T-helper 17 cell (primary cell): ENCODE data around the gene TMC7. TPM values are rescaled to one million over a fixed set of nuclear protein-coding genes. Genes with fewer than 3 reads are reported as not detected.

Experiments
- ATAC-seq: fragments of 150-1000 bp; cut with Tn5 transposase; 2 replicates; pipeline ENCODE4 v1.10.0; 2021; ENCODE audit warnings: mild to moderate bottlenecking, moderate library complexity
- DNase-seq, 3 donors: peaks; one replicate each; pipeline versions ENCODE4 v3.0.0 to v3.0.0-alpha.2; 2020 to 2021
- H3K9me3 ChIP-seq: one replicate; pipeline ENCODE4 v1.7.0; 2013; ENCODE audit warnings: low read length, mild to moderate bottlenecking; ENCODE audit not compliant: control insufficient read depth, poor library complexity, severe bottlenecking
- H3K27ac Mint-ChIP-seq: one replicate; pipeline ENCODE4 v1.8.0; 2022; ENCODE audit warnings: mild to moderate bottlenecking, moderate library complexity, mixed read lengths
- H3K27me3 Mint-ChIP-seq: one replicate; pipeline ENCODE4 v1.8.0; 2022; ENCODE audit warnings: mixed read lengths
- H3K36me3 Mint-ChIP-seq: one replicate; pipeline ENCODE4 v1.8.0; 2022; ENCODE audit warnings: low read depth, mixed read lengths
- H3K4me1 Mint-ChIP-seq: one replicate; pipeline ENCODE4 v1.8.0; 2022; ENCODE audit warnings: mild to moderate bottlenecking, mixed read lengths
- H3K4me3 Mint-ChIP-seq: one replicate; pipeline ENCODE4 v1.8.0; 2022; ENCODE audit warnings: mild to moderate bottlenecking, moderate library complexity, mixed read lengths
- total RNA-seq, 4 donors: library from RNA in 2 of 4; stranded (reverse) in 2 of 4; gene quantifications; one replicate each; pipeline ENCODE4 v1.2.3 and lab custom pipeline; 2022 to 2026

Gene TMC7
- total RNA-seq, 2 donors from 2014 or later: not detected

DNA sequence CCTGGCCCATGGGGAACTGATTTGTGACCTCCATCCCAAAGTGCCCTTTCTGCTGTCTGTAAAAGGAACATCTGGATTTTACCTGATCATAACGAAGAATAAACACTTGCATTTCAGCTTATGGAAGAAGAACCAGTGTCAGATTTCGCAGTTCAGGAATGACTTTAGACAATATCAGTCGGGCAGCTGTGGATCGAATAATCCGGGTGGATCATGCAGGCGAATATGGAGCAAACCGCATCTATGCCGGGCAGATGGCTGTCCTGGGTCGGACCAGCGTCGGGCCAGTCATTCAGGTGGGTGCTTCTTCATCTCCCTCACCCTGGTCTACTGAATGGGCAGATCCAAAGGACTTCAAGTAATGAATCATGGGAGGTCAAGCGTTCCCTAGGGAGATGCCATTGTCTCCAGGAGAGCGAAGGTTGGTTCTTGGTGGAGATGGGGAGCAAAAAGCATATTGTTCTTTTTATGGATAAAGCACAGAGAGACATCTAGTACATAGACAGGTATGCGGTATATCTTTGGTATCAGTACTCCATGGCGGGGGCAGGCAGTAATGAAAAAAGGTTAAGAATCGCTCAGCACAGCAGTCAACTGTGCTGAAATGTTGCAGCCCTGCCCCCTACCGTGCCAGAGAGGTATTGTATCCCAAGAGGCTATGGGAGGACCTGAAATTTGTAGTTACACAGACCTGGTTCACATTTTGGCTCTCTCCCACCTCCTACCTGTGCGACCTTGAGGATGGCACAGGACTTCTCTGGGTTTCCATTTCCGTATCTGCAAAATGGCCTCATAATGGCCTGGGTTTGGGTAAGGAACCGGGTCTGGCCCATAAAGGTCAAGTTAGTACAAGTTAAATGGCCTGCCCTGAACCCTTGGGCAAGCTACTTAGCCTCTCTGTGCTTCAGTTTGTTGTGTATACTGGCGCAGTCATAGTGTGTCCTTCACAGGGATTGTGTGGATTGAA, 88.4 kb downstream of the TMC7 start:
- Mint-ChIP-seq H3K27me3 (no peaks in the 10 kb centered on the region), H3K4me3 (no peak overlapping the region), H3K36me3 (no peaks in the 10 kb centered on the region), H3K27ac (peak overlapping the region; percentile 72), H3K4me1 (peaks cover 6% of the 10 kb centered on the region)
- H3K9me3 ChIP-seq: no peaks in the 10 kb centered on the region
- DNase-seq: peak in 2 of 3 donors; percentile 16 to 44
- ATAC-seq: no peak

DNA sequence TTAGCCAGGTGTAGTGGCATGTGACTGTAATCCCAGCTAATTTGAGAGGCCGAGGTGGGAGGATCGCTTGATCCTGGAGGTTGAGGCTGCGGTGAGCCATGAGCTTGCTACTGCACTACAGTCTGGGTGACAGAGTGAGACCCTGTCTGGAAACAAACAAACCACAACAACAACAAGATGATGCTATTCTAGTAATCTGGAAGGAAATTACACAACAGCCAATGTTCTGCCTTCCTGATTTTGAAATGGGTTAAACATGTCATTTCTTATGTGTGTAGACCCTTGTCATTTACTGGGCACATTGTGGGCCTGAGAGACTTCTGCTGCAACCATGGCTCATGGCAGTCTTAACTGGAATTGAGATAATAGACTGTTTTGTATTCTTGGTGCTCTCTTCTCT, 89.6 kb downstream of the TMC7 start:
- DNase-seq: no peak

DNA sequence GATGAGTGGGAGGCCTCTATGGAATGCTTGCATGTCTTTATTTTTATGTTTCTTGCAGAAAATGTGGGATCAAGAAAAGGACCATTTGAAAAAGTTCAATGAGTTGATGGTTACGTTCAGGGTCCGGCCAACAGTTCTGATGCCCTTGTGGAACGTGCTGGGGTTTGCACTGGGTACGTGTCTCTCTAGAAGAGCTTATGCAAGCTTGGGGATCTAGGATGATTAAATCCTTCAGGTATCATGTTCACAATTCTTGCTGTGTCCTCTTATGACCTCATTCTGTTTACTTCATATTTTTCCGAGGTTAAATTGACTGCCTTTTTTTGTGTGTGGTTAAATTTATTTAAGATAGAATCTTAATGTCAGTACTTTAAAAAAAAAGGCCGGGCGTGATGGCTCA, 90.1 kb downstream of the TMC7 start:
- H3K27ac Mint-ChIP-seq: peak overlapping the region; percentile 6
- ATAC-seq (no peak), DNase-seq (no peak)
- no peaks in the 10 kb centered on the region for H3K9me3 ChIP-seq
- no peaks in the 10 kb centered on the region for H3K27me3 Mint-ChIP-seq
- peaks cover 3% of the 10 kb centered on the region for H3K4me1 Mint-ChIP-seq
- H3K36me3 Mint-ChIP-seq: peaks cover 3% of the 10 kb centered on the region
- no peak overlapping the region for H3K4me3 Mint-ChIP-seq

More for the DNA sequence above, 89.6 kb downstream of the TMC7 start:
- no peaks in the 10 kb centered on the region for H3K27me3 Mint-ChIP-seq
- no peak overlapping the region for H3K4me3 Mint-ChIP-seq
- H3K9me3 ChIP-seq: no peaks in the 10 kb centered on the region
- peak overlapping the region; percentile 6 for H3K27ac Mint-ChIP-seq
- H3K4me1 Mint-ChIP-seq: peaks cover 3% of the 10 kb centered on the region
- ATAC-seq: no peak
- H3K36me3 Mint-ChIP-seq: no peaks in the 10 kb centered on the region

DNA sequence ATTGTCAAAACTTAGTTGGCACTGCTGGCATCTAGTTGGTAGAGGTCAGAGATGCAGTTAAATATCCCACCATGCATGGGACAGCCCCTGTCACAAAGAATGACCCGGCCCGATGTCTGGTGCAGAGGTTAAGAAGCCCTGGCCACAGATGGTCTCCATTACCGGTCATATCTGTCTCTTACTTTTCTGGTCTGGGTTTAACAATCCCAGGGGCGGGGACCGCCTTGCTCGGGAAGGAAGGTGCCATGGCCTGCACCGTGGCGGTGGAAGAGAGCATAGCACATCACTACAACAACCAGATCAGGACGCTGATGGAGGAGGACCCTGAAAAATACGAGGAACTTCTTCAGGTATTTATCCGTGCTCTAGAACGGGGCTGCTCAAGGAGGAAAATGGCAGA, 91.8 kb downstream of the TMC7 start:
- H3K36me3 Mint-ChIP-seq: peaks cover 3% of the 10 kb centered on the region
- H3K4me1 Mint-ChIP-seq: no peaks in the 10 kb centered on the region
- ATAC-seq (no peak), DNase-seq (no peak)
- no peaks in the 10 kb centered on the region for H3K9me3 ChIP-seq
- H3K27me3 Mint-ChIP-seq: no peaks in the 10 kb centered on the region
- peak overlapping the region; percentile 29 for H3K27ac Mint-ChIP-seq
- H3K4me3 Mint-ChIP-seq: no peak overlapping the region

DNA sequence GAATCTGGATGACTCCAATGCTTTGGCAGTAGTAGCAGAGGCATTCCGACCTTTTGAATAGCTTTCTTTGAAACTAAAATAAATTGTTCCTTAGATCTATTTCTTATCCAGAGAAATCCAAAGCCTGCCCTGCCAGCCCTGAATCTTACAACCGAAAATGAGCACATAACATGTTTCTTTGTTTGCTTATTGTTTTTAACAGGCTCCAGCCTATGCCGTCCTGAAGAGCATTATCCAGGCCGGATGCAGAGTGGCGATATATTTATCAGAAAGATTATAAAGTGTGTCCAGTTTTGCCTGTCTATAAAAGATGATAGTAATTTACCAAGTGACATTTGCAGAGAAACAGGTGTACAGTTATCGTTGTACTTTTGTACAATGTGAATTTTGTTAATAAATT, 94.1 kb downstream of the TMC7 start:
- no peaks in the 10 kb centered on the region for H3K9me3 ChIP-seq
- Mint-ChIP-seq H3K27me3 (no peaks in the 10 kb centered on the region), H3K27ac (no peak overlapping the region), H3K36me3 (peaks cover 3% of the 10 kb centered on the region), H3K4me3 (no peak overlapping the region), H3K4me1 (no peaks in the 10 kb centered on the region)
- no peak for ATAC-seq
- no peak for DNase-seq

DNA sequence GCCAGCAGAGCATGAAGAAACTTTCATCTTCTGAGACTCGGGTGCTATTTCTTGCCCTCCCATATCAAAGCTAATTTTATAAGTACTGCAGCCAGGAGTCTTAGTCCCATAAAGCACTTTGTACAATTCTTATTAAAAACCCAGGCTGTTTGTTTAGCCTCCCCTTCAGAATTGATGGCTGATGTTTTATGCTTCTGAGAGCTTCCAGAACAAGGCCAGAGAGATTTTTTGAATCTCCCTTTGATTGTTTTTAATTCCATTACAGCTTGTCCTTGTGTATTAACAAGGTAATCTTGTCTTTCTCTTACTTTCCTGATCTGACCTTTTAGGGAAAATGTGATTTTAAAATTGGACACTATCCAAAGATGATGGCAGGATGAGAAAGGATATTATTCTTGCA, 99.9 kb downstream of the TMC7 start:
- Mint-ChIP-seq H3K4me3 (no peak overlapping the region), H3K27me3 (peaks cover 11% of the 10 kb centered on the region)

DNA sequence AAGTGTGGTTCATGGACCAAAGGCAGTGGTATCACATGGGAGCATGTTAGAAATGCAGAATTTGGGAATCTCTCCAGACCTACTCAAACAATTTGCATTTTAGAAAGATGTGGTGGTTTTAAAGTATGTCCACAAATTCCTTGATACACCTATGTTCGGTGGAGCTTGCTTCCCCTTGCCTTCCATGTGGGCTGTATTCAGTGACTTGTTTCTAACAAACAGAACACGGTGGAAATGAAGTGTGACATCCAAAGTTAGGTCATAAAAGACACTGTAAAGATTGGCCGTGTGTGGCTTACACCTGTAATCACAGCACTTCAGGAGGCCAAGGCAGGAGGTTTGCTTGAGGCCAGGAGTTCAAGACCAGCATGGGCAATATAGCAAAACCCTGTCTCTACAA, 100.4 kb downstream of the TMC7 start:
- H3K4me1 Mint-ChIP-seq: peaks cover 3% of the 10 kb centered on the region
- DNase-seq (no peak), ATAC-seq (no peak)
- H3K4me3 Mint-ChIP-seq: no peak overlapping the region
- no peaks in the 10 kb centered on the region for H3K9me3 ChIP-seq
- H3K36me3 Mint-ChIP-seq: no peaks in the 10 kb centered on the region
- no peak overlapping the region for H3K27ac Mint-ChIP-seq
- peaks cover 11% of the 10 kb centered on the region for H3K27me3 Mint-ChIP-seq

More for the DNA sequence above, 99.9 kb downstream of the TMC7 start:
- Mint-ChIP-seq H3K4me1 (peaks cover 3% of the 10 kb centered on the region), H3K36me3 (peaks cover 2% of the 10 kb centered on the region), H3K27ac (no peak overlapping the region)
- DNase-seq (no peak), ATAC-seq (no peak)
- H3K9me3 ChIP-seq: no peaks in the 10 kb centered on the region

DNA sequence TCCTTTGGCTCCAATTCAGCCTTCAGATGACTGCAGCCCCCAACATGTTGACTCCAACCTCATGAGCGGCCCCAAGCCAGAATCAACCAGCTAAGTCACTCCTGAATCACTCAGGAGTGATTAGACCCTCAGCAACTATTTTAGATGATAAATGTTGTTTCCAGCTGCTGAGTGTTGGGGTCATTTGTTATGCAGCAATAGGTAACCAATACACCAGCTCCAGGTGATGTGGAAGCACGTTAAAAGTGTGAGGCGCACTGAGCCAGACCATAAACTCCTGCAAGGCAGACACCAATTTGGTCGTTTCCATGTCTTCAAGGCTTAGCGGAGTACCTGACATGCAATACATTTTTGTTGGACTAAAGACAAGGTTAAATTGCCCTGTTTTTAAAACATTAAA, 101.1 kb downstream of the TMC7 start:
- H3K4me3 Mint-ChIP-seq: no peak overlapping the region
- DNase-seq: no peak
- H3K27ac Mint-ChIP-seq: no peak overlapping the region
- H3K36me3 Mint-ChIP-seq: no peaks in the 10 kb centered on the region
- no peaks in the 10 kb centered on the region for H3K9me3 ChIP-seq
- peaks cover 11% of the 10 kb centered on the region for H3K27me3 Mint-ChIP-seq
- H3K4me1 Mint-ChIP-seq: peaks cover 3% of the 10 kb centered on the region
- ATAC-seq: no peak

DNA sequence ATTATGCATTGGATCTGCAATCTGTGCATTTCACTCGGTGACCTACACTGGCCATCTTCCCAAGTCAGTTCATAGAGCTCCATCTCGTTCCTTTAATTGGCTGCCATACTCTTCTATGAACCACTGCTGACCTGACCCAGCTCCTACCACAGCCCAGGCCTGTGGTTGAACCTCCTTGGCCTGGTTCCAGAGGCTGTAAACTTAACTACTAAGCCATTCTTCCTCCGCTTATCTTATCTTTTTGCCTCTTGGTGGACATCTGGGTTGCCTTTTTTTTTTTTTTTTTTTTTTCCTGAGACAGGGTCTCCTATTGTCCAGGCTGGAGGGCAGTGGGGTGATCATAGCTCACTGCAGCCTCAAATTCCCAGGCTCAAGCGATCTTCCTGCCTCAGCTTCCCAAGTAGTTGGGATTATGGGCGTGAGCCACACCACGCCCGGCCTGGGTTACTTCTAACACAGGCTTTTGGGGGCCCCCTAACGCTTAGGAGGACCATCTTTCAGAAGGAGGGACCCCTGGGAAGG, 102.0 kb downstream of the TMC7 start:
- no peaks in the 10 kb centered on the region for H3K9me3 ChIP-seq
- Mint-ChIP-seq H3K4me3 (no peak overlapping the region), H3K27me3 (peaks cover 11% of the 10 kb centered on the region), H3K4me1 (peaks cover 3% of the 10 kb centered on the region), H3K27ac (no peak overlapping the region), H3K36me3 (no peaks in the 10 kb centered on the region)
- no peak for DNase-seq
- ATAC-seq: no peak

DNA sequence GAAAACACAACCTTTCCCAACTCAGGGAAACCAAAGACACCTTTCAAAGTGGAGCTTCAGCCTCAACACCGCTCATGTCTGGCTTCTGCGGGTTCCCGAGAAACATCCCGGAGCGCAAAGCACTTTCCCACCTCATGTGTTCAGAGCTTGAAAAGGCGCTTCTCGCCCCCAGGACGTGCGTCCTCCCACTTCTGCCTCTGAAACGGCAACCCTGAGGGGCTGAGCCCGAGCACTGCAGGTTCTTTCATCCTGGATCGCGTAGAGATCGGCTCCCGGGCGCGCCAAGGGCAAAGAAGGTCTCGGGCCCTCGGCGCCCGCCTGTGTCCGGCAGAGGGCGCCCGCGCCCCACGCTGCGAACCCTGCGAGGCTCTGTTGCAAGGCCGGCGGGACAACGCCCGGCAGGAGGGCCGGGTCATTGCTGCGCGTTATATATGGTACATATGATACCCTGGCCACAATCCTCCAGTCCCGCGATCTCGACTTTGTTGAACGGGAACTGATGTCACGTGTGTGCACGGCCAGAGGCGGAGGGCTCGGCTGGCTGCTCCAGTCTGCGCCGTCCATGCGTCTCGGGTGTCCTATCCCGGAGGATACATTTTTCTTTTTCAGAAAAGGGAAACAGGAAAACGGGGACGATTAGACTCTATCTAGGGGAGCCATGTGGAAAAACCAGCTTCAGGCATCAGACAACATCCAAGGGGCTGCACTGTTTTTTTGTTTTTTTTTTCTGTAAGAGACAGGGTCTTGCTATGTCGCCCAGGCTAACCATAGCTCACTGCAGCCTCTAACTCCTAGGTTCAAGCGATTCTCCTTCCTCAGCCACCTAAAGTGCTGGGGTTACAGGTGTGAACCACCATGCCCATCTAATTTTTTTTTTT, 102.8 kb downstream of the TMC7 start:
- peaks cover 3% of the 10 kb centered on the region for H3K4me1 Mint-ChIP-seq
- peak; percentile 56 to 77 (median 69) for DNase-seq
- no peaks in the 10 kb centered on the region for H3K36me3 Mint-ChIP-seq
- no peak overlapping the region for H3K27ac Mint-ChIP-seq
- H3K9me3 ChIP-seq: no peaks in the 10 kb centered on the region
- ATAC-seq: peak; percentile 96
- peak overlapping the region; percentile 55 for H3K4me3 Mint-ChIP-seq
- peaks cover 11% of the 10 kb centered on the region for H3K27me3 Mint-ChIP-seq

DNA sequence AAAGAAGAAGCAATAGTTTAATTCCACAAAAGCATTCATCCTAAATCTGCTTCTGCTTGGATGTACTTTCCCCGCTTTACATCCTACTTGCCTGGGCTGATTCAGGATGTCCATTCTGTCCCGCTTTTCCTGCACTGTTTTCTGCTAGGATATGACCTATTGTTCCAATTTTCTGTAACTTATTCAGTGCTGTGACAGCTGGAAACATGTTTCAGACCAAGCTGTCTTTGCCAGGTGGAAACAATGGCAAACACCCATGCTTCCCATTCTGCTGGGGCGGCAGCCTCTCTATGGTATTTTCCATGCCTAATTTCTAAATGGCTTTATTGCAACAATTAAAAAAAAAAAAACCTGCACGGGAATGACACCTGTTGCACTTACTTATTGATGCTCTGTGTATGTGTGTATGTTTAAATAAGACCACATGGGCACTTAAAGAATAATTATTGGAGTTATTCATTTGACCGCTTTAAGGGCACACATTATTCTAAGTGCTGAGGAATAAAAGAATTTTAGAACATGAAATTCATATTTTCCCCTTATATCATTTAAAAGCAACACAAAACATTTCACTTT, 104.7 kb downstream of the TMC7 start:
- DNase-seq: no peak
- H3K36me3 Mint-ChIP-seq: no peaks in the 10 kb centered on the region
- no peak overlapping the region for H3K27ac Mint-ChIP-seq
- H3K27me3 Mint-ChIP-seq: peaks cover 11% of the 10 kb centered on the region
- no peak for ATAC-seq
- H3K9me3 ChIP-seq: no peaks in the 10 kb centered on the region
- peaks cover 3% of the 10 kb centered on the region for H3K4me1 Mint-ChIP-seq
- H3K4me3 Mint-ChIP-seq: no peak overlapping the region

DNA sequence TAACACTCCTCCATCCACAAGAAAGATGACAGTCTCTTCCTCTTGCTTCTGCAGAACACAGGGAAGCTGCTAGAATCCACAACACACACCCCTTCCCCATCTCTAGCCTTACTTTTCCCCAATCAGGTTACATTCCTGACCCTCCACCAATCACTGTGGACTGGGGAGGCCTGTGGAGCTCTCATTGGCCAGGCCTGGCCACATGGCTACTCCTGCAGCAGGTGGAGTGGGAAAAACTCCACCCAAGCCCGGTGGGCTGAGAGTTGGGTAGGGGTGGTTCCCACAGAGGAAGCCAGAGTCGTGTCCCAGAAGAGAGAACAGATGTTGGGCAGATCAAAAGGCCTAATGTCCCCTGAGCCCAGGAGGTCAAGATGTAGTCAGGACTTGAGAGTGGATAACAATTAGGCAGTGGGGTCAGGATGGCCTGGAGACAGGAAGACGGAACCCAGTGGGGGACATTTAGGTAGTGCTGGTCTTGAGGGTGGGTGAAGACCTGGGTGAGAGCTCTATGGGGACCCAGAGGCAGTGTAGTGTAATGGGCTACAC, 105.7 kb downstream of the TMC7 start:
- H3K27me3 Mint-ChIP-seq: peaks cover 17% of the 10 kb centered on the region
- peak overlapping the region; percentile 30 for H3K27ac Mint-ChIP-seq
- H3K4me1 Mint-ChIP-seq: peaks cover 3% of the 10 kb centered on the region
- no peak overlapping the region for H3K4me3 Mint-ChIP-seq
- no peaks in the 10 kb centered on the region for H3K9me3 ChIP-seq
- DNase-seq (no peak), ATAC-seq (no peak)
- H3K36me3 Mint-ChIP-seq: no peaks in the 10 kb centered on the region
